ENCODE results near the gene TACR2.

- no peak for TF ChIP-seq CTCF (IDR thresholded peaks at IDR 0.05)
- TF ChIP-seq POLR2A (IDR thresholded peaks at IDR 0.05), result peak in 2 of 3 donors; percentile 34 to 57
Measured at GRCh38 chr10:69451209-69451783, 34.6 kb upstream of the TACR2 start, which contains the start of gene TSPAN15.
